Gastroesophageal sphincter (tissue), 3 donors: ENCODE results near the gene SETD5.

Experiments used
- EP300 ChIP-seq: sonication (generic); formaldehyde crosslinking; IDR thresholded peaks from one replicate; pipeline ENCODE4 v1.6.1; 2017; ENCODE audit warnings: antibody characterized with exemption, mild to moderate bottlenecking
- POLR2A ChIP-seq, 2 donors: fragments of 450-650 bp; IDR thresholded peaks; one replicate each; pipeline ENCODE4 v1.6.1; 2017; ENCODE audit warnings: antibody characterized with exemption in 2 of 2, mild to moderate bottlenecking in 2 of 2, moderate library complexity in 1 of 2
- TF ChIP-seq, protein P1 (sequence below), 4 experiments: fragments of 200-600 bp in 2 of 4; fragments of 450-650 bp in 2 of 4; sonication (generic) in 1 of 4; IDR thresholded peaks; one replicate each; pipeline ENCODE4 v1.5.1; 2017 to 2019; ENCODE audit warnings: antibody characterized with exemption in 4 of 4, mild to moderate bottlenecking in 2 of 4, moderate library complexity in 2 of 4

DNA sequence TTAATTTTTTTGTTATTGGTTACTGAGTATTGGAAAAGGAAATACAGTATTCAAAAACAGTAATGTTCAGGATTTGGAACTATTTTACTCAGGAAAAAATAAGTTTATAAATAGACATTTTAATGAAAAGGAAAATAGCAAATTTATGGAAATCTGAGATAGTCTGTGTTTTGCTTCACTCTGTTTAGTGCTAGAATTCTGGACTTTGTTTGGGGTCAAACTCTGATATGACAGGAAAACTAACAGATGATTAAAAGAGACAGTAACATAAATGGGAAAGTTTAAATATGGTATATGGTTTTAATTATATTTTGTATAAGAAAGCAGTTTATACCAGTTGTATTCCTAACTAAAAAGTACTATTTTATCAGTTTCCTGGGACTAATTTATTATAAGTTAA lies 17.4 kb downstream of the SETD5 start:
- TF ChIP-seq, protein P1, sequence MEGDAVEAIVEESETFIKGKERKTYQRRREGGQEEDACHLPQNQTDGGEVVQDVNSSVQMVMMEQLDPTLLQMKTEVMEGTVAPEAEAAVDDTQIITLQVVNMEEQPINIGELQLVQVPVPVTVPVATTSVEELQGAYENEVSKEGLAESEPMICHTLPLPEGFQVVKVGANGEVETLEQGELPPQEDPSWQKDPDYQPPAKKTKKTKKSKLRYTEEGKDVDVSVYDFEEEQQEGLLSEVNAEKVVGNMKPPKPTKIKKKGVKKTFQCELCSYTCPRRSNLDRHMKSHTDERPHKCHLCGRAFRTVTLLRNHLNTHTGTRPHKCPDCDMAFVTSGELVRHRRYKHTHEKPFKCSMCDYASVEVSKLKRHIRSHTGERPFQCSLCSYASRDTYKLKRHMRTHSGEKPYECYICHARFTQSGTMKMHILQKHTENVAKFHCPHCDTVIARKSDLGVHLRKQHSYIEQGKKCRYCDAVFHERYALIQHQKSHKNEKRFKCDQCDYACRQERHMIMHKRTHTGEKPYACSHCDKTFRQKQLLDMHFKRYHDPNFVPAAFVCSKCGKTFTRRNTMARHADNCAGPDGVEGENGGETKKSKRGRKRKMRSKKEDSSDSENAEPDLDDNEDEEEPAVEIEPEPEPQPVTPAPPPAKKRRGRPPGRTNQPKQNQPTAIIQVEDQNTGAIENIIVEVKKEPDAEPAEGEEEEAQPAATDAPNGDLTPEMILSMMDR (IDR thresholded peaks at IDR 0.05) = no peak
- TF ChIP-seq POLR2A (IDR thresholded peaks at IDR 0.05) = no peak
- no peak for TF ChIP-seq EP300
